ENCODE measurements around the gene AIDA. TPM values are rescaled to one million over a fixed set of nuclear protein-coding genes. Genes with fewer than 3 reads are reported as not detected.

The AIDA gene
- total RNA-seq, 1 experiment from 2014 or later, result 38.0 TPM

DNA sequence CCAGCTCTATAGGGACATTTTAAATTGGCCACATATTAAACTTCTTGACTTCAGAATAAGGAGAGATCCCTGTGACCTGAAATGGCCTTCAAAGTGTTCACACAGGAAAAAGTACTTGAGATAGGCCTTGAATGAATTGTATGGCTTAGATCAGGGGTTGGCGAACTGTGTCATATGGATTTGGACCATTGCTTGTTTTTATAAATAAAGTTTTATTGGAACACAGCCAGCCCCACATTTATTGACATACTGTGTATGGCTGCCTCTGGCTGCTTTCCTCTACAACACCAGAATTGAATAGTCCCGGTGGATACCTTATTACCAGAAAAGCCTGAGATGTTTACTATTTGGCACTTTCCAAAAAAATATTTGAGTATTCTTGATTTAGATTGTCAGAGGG is 4.1 kb upstream of the AIDA start:
- no peak overlapping the region for H3K9ac ChIP-seq (ENCODE audit: low read length)
- TF ChIP-seq EZH2 (IDR thresholded peaks at IDR 0.05; ENCODE audit: low read length, unreplicated experiment) (no peak), CTCF (conservative IDR thresholded peaks at IDR 0.05; ENCODE audit: low read depth, low read length) (no peak), EZH2phosphoT487 (IDR thresholded peaks at IDR 0.05; ENCODE audit: borderline replicate concordance, low read length) (no peak)

GRCh38 chr1:222713091-222713961 is 1.0 kb upstream of the AIDA start:
- TF ChIP-seq EZH2phosphoT487 (IDR thresholded peaks at IDR 0.05; ENCODE audit: borderline replicate concordance, low read length), result no peak
- BruUV-seq (replicated peaks), result no TSS peak
- Histone ChIP-seq H2AFZ (ENCODE audit: low read length) (peak overlapping the region; percentile 98), H3F3A (ENCODE audit: low read length, unreplicated experiment) (peaks cover 5% of the 10 kb centered on the region), H3K9me2 (replicated peaks; ENCODE audit: low read length) (no peaks in the 10 kb centered on the region), H3K4me1 (ENCODE audit: insufficient read depth, low read length) (peaks cover 19% of the 10 kb centered on the region), H3K79me2 (ENCODE audit: low read length) (peaks cover 56% of the 10 kb centered on the region), H3K36me3 (ENCODE audit: low read depth, low read length) (peaks cover 17% of the 10 kb centered on the region), H3K4me2 (ENCODE audit: low read length) (peak overlapping the region; percentile 90), H3K27me3 (ENCODE audit: low read length) (no peaks in the 10 kb centered on the region), H3K9me3 (ENCODE audit: low read length) (no peaks in the 10 kb centered on the region), H3K9ac (ENCODE audit: low read length) (peak overlapping the region; percentile 83), H4K20me1 (ENCODE audit: low read length) (0 out of 2 replicates have a peak, but pooled peaks cover 7% of the 10 kb centered on the region), H3K4me3 (ENCODE audit: low read length) (peak overlapping the region; percentile 79), H3K27ac (ENCODE audit: low read length) (peak overlapping the region; percentile 78)
- DNase-seq (peak; percentile 99), ATAC-seq (peak; percentile 63)
- ChIA-PET CTCF (no interaction called here), POLR2A (ENCODE audit: unreplicated experiment) (interaction anchor here (1.0 to 1.1 kb wide), 2 partner anchors 23 to 123 kb away, joined by 3 to 8 read pairs; partner anchors contain the start of genes FAM177B and TAF1A)
- intact Hi-C loops (cut with micrococcal nuclease), result loop anchor here (1.0 to 5.0 kb wide), 4 partner anchors 71 to 1926 kb away; partner anchors contain the start of gene MTARC1

More for the DNA sequence above, 4.1 kb upstream of the AIDA start:
- CTCF ChIA-PET, result no interaction called here
- Histone ChIP-seq H3K79me2 (ENCODE audit: low read length) (peaks cover 27% of the 10 kb centered on the region), H3K9me2 (replicated peaks; ENCODE audit: low read length) (no peaks in the 10 kb centered on the region), H3K9me3 (ENCODE audit: low read length) (no peaks in the 10 kb centered on the region), H3K27me3 (ENCODE audit: low read length) (no peaks in the 10 kb centered on the region), H3K4me1 (ENCODE audit: insufficient read depth, low read length) (0 out of 2 replicates have a peak, but pooled peaks cover 5% of the 10 kb centered on the region), H2AFZ (ENCODE audit: low read length) (no peak overlapping the region), H3K4me3 (ENCODE audit: low read length) (no peak overlapping the region), H3K36me3 (ENCODE audit: low read depth, low read length) (peaks cover 42% of the 10 kb centered on the region), H4K20me1 (ENCODE audit: low read length) (no peaks in the 10 kb centered on the region), H3K4me2 (ENCODE audit: low read length) (no peak overlapping the region), H3F3A (ENCODE audit: low read length, unreplicated experiment) (peaks cover 5% of the 10 kb centered on the region), H3K27ac (ENCODE audit: low read length) (no peak overlapping the region)
- no TSS peak for BruUV-seq (replicated peaks)
- intact Hi-C loops (cut with micrococcal nuclease), result no loop called here
- POLR2A ChIA-PET (ENCODE audit: unreplicated experiment), result no interaction called here
- DNase-seq (no peak), ATAC-seq (no peak)

GRCh38 chr1:222711319-222712252 is 705 bp downstream of the AIDA start:
- H3K4me1 ChIP-seq (ENCODE audit: insufficient read depth, low read length), result peaks cover 19% of the 10 kb centered on the region
- ChIA-PET POLR2A (ENCODE audit: unreplicated experiment) (interaction anchor here (0.5 to 0.8 kb wide), 3 partner anchors 41 to 247 kb away, joined by 4 to 7 read pairs (median 5); no protein-coding TSS in a partner anchor), CTCF (no interaction called here)
- peak overlapping the region; percentile 95 for H3K4me2 ChIP-seq (ENCODE audit: low read length)
- DNase-seq (peak; percentile 94), ATAC-seq (peak; percentile 55)
- H3K36me3 ChIP-seq (ENCODE audit: low read depth, low read length), result peaks cover 4% of the 10 kb centered on the region; the same call in 1 of the 2 replicates
- H3F3A ChIP-seq (ENCODE audit: low read length, unreplicated experiment), result peaks cover 5% of the 10 kb centered on the region
- no peaks in the 10 kb centered on the region for H3K9me3 ChIP-seq (ENCODE audit: low read length)
- 0 out of 2 replicates have a peak, but pooled peaks cover 7% of the 10 kb centered on the region for H4K20me1 ChIP-seq (ENCODE audit: low read length)
- peak overlapping the region; percentile 66 for H3K27ac ChIP-seq (ENCODE audit: low read length)
- H3K9me2 ChIP-seq (replicated peaks; ENCODE audit: low read length), result no peaks in the 10 kb centered on the region
- peaks cover 71% of the 10 kb centered on the region for H3K79me2 ChIP-seq (ENCODE audit: low read length)
- peak overlapping the region; percentile 79 for H3K4me3 ChIP-seq (ENCODE audit: low read length)
- intact Hi-C loops (cut with micrococcal nuclease), result loop anchor here (2.0 to 5.0 kb wide), 3 partner anchors 69 to 1924 kb away; partner anchors contain the start of gene MTARC1
- TSS peak; percentile 49 for BruUV-seq (replicated peaks)
- H2AFZ ChIP-seq (ENCODE audit: low read length), result peak overlapping the region; percentile 86
- H3K9ac ChIP-seq (ENCODE audit: low read length), result peak overlapping the region; percentile 73
- TF ChIP-seq EZH2phosphoT487 (IDR thresholded peaks at IDR 0.05; ENCODE audit: borderline replicate concordance, low read length), result peak; percentile 72
- no peak for TF ChIP-seq EZH2 (IDR thresholded peaks at IDR 0.05; ENCODE audit: low read length, unreplicated experiment)
- TF ChIP-seq CTCF (conservative IDR thresholded peaks at IDR 0.05; ENCODE audit: low read depth, low read length), result no peak
- no peaks in the 10 kb centered on the region for H3K27me3 ChIP-seq (ENCODE audit: low read length)
